DND-41 (cell line): ENCODE results near the gene THUMPD3.

Experiments used
- ATAC-seq: fragments of 200-7000 bp; cut with Tn5 transposase; 3 replicates; pipeline ENCODE4 v1.9.1; 2021; ENCODE audit warnings: low read depth; ENCODE audit not compliant: insufficient read depth
- DNase-seq: peaks from one replicate; pipeline ENCODE4 v3.0.0-alpha.2; 2020
- H2AFZ ChIP-seq: 2 replicates; pipeline ENCODE4 v1.6.0; 2012; ENCODE audit warnings: low read depth, low read length
- H3K27ac ChIP-seq: 2 replicates; pipeline ENCODE4 v1.5.1; 2012; ENCODE audit warnings: low read length, inconsistent platforms
- H3K27me3 ChIP-seq: fragments of 200-600 bp; sonication (generic); 2 replicates; pipeline ENCODE4 v1.6.0; 2012; ENCODE audit warnings: low read length, mild to moderate bottlenecking, inconsistent platforms; ENCODE audit not compliant: insufficient read depth, poor library complexity
- H3K36me3 ChIP-seq: 2 replicates; pipeline ENCODE4 v1.5.1; 2012; ENCODE audit warnings: low read length, inconsistent platforms; ENCODE audit not compliant: insufficient read depth
- H3K4me1 ChIP-seq: 2 replicates; pipeline ENCODE4 v1.5.1; 2012; ENCODE audit warnings: mild to moderate bottlenecking, low read length; ENCODE audit not compliant: insufficient read depth
- H3K4me2 ChIP-seq: 2 replicates; pipeline ENCODE4 v1.6.0; 2012; ENCODE audit warnings: mild to moderate bottlenecking, moderate library complexity, low read length, inconsistent platforms; ENCODE audit not compliant: insufficient read depth
- H3K4me3 ChIP-seq, 2 experiments: fragments of 200-600 bp in 1 of 2; shearing (Covaris generic) in 1 of 2; 2 replicates each; pipeline ENCODE4 v1.5.1; 2012 to 2016; ENCODE audit warnings: inconsistent platforms in 2 of 2, low read length in 2 of 2, mild to moderate bottlenecking in 2 of 2, low read depth in 1 of 2, moderate library complexity in 1 of 2
- H3K79me2 ChIP-seq: 2 replicates; pipeline ENCODE4 v1.6.0; 2012; ENCODE audit warnings: low read length, inconsistent platforms; ENCODE audit not compliant: insufficient read depth
- H3K9ac ChIP-seq: 2 replicates; pipeline ENCODE4 v1.6.0; 2012; ENCODE audit warnings: low read depth, mild to moderate bottlenecking, inconsistent platforms, low read length, moderate library complexity
- H3K9me3 ChIP-seq: 2 replicates; pipeline ENCODE4 v1.5.1; 2012; ENCODE audit warnings: low read length, moderate library complexity, mild to moderate bottlenecking, inconsistent platforms; ENCODE audit not compliant: insufficient read depth, severe bottlenecking
- H4K20me1 ChIP-seq: 2 replicates; pipeline ENCODE4 v1.6.0; 2012; ENCODE audit warnings: low read length; ENCODE audit not compliant: insufficient read depth
- CTCF ChIP-seq: IDR thresholded peaks from 2 replicates; pipeline ENCODE4 v1.5.1; 2012; ENCODE audit warnings: borderline replicate concordance, low read length, moderate library complexity, mild to moderate bottlenecking; ENCODE audit not compliant: poor library complexity, severe bottlenecking; ENCODE audit errors: extremely low read depth
- EZH2 ChIP-seq: IDR thresholded peaks from 3 replicates; pipeline ENCODE4 v1.6.1; 2012; ENCODE audit warnings: borderline replicate concordance, low read depth, mild to moderate bottlenecking, moderate library complexity, low read length, inconsistent platforms; ENCODE audit not compliant: severe bottlenecking

Gene THUMPD3

GRCh38 chr3:9414826-9415225 is 52.0 kb downstream of the THUMPD3 start:
- Histone ChIP-seq H3K27me3 (no peaks in the 10 kb centered on the region), H3K4me1 (no peaks in the 10 kb centered on the region), H3K27ac (no peak overlapping the region), H3K4me3 (no peak overlapping the region), H4K20me1 (peaks cover 87% of the 10 kb centered on the region), H3K9me3 (no peaks in the 10 kb centered on the region), H3K4me2 (no peak overlapping the region), H2AFZ (no peak overlapping the region), H3K79me2 (peaks cover 99% of the 10 kb centered on the region), H3K9ac (no peak overlapping the region), H3K36me3 (peaks cover 8% of the 10 kb centered on the region; the same call in 1 of the 2 replicates)
- DNase-seq (no peak), ATAC-seq (no peak)
- TF ChIP-seq CTCF (no peak), EZH2 (no peak)

- Histone ChIP-seq H3K4me3 (no peak overlapping the region), H3K4me2 (no peak overlapping the region), H2AFZ (no peak overlapping the region), H3K4me1 (no peaks in the 10 kb centered on the region), H3K9ac (no peak overlapping the region), H3K79me2 (peaks cover 99% of the 10 kb centered on the region), H3K36me3 (peaks cover 8% of the 10 kb centered on the region; the same call in 1 of the 2 replicates), H4K20me1 (peaks cover 87% of the 10 kb centered on the region), H3K9me3 (no peaks in the 10 kb centered on the region), H3K27me3 (no peaks in the 10 kb centered on the region), H3K27ac (no peak overlapping the region)
- TF ChIP-seq CTCF (no peak), EZH2 (no peak)
- ATAC-seq (no peak), DNase-seq (no peak)
Observed at GRCh38 chr3:9415485-9416138, 52.8 kb downstream of the THUMPD3 start.

- no peak overlapping the region for H2AFZ ChIP-seq
Observed at GRCh38 chr3:9416139-9416780, 53.4 kb downstream of the THUMPD3 start.

More at GRCh38 chr3:9416139-9416780, 53.4 kb downstream of the THUMPD3 start:
- Histone ChIP-seq H3K4me2 (no peak overlapping the region), H3K9me3 (no peaks in the 10 kb centered on the region), H3K27me3 (no peaks in the 10 kb centered on the region), H3K4me1 (no peaks in the 10 kb centered on the region), H3K79me2 (peaks cover 99% of the 10 kb centered on the region), H3K27ac (no peak overlapping the region), H3K36me3 (peaks cover 8% of the 10 kb centered on the region; the same call in 1 of the 2 replicates), H3K4me3 (no peak overlapping the region), H3K9ac (no peak overlapping the region), H4K20me1 (peaks cover 89% of the 10 kb centered on the region)
- ATAC-seq (no peak), DNase-seq (no peak)
- TF ChIP-seq EZH2 (no peak), CTCF (no peak)
